EH (cell line): ENCODE data around the gene ATG16L1.

ENCODE experiments used
- DNase-seq: peaks from one replicate; pipeline ENCODE4 v3.0.0-alpha.2; 2015; ENCODE audit warnings: low read depth

Gene ATG16L1

GRCh38 chr2:233260661-233261060 lies 9.2 kb downstream of the ATG16L1 start:
- DNase-seq = no peak

- DNase-seq = no peak
Observed at GRCh38 chr2:233261819-233262555, 10.5 kb downstream of the ATG16L1 start.

- no peak for DNase-seq
Observed at GRCh38 chr2:233262562-233262961, 11.1 kb downstream of the ATG16L1 start.

- no peak for DNase-seq
Observed at GRCh38 chr2:233263045-233263570, 11.6 kb downstream of the ATG16L1 start.

GRCh38 chr2:233264667-233265066 lies 13.2 kb downstream of the ATG16L1 start:
- no peak for DNase-seq

GRCh38 chr2:233265899-233266431 lies 14.5 kb downstream of the ATG16L1 start:
- no peak for DNase-seq

- no peak for DNase-seq
Observed at GRCh38 chr2:233266481-233266880, 15.0 kb downstream of the ATG16L1 start.

GRCh38 chr2:233267516-233268245 lies 16.2 kb downstream of the ATG16L1 start:
- DNase-seq = no peak

- DNase-seq = no peak
Observed at GRCh38 chr2:233270366-233270765, 18.9 kb downstream of the ATG16L1 start.

GRCh38 chr2:233270951-233271350 lies 19.5 kb downstream of the ATG16L1 start:
- no peak for DNase-seq

- DNase-seq = no peak
Observed at GRCh38 chr2:233271693-233272092, 20.2 kb downstream of the ATG16L1 start.

- DNase-seq = no peak
Observed at GRCh38 chr2:233273120-233273519, 21.6 kb downstream of the ATG16L1 start.

GRCh38 chr2:233275223-233275622 lies 23.8 kb downstream of the ATG16L1 start:
- no peak for DNase-seq

- DNase-seq = no peak
Observed at GRCh38 chr2:233278921-233279320, 27.4 kb downstream of the ATG16L1 start.

- peak; percentile 15 for DNase-seq
Observed at GRCh38 chr2:233280114-233280693, 28.7 kb downstream of the ATG16L1 start.

- no peak for DNase-seq
Observed at GRCh38 chr2:233281553-233281952, 30.1 kb downstream of the ATG16L1 start.

- DNase-seq = no peak
Observed at GRCh38 chr2:233281992-233282603, 30.6 kb downstream of the ATG16L1 start.

GRCh38 chr2:233285921-233286320 lies 34.4 kb downstream of the ATG16L1 start:
- peak; percentile 22 for DNase-seq

GRCh38 chr2:233287871-233288270 lies 36.4 kb downstream of the ATG16L1 start:
- no peak for DNase-seq

GRCh38 chr2:233288663-233289062 lies 37.2 kb downstream of the ATG16L1 start:
- DNase-seq = peak; percentile 33

GRCh38 chr2:233289648-233290047 lies 38.2 kb downstream of the ATG16L1 start:
- no peak for DNase-seq
